GM19463 (cell line): ENCODE measurements around the gene ZBTB9.

Experiments
- ATAC-seq: cut with Tn5 transposase; IDR thresholded peaks from one replicate; pipeline ENCODE4 v1.9.1; 2021; ENCODE audit warnings: mild to moderate bottlenecking, moderate library complexity; ENCODE audit not compliant: unreplicated experiment

The ZBTB9 gene

GRCh38 chr6:33454009-33454946 is at the start of gene ZBTB9:
TSS of gene ZBTB9 (plus strand) at chr6:33454576. CDS start at chr6:33455101, 525 bp downstream.
- ATAC-seq, result peak; percentile 99

GRCh38 chr6:33404884-33405283 is 49.5 kb upstream of the ZBTB9 start:
- ATAC-seq, result no peak

GRCh38 chr6:33405386-33405940 is 48.9 kb upstream of the ZBTB9 start:
- no peak for ATAC-seq

GRCh38 chr6:33406126-33406525 is 48.2 kb upstream of the ZBTB9 start:
- ATAC-seq, result no peak

GRCh38 chr6:33407132-33407718 is 47.2 kb upstream of the ZBTB9 start:
- ATAC-seq, result no peak

GRCh38 chr6:33410050-33410710 is 44.2 kb upstream of the ZBTB9 start:
- ATAC-seq, result peak; percentile 80

GRCh38 chr6:33410711-33411631 is 43.4 kb upstream of the ZBTB9 start, which contains the start of gene PHF1:
TSS of gene PHF1 (plus strand) at chr6:33411014. CDS start at chr6:33412264, 1,250 bp downstream.
- peak; percentile 24 for ATAC-seq

- ATAC-seq, result no peak
These were observed 42.8 kb upstream of the ZBTB9 start for GRCh38 chr6:33411632-33412005.

GRCh38 chr6:33412140-33413009 is 42.0 kb upstream of the ZBTB9 start:
- no peak for ATAC-seq

GRCh38 chr6:33413241-33414120 is 40.9 kb upstream of the ZBTB9 start:
- no peak for ATAC-seq

- no peak for ATAC-seq
These were observed 39.6 kb upstream of the ZBTB9 start for GRCh38 chr6:33414592-33415271.

- ATAC-seq, result no peak
These were observed 38.5 kb upstream of the ZBTB9 start for GRCh38 chr6:33415831-33416230.

- no peak for ATAC-seq
These were observed 37.8 kb upstream of the ZBTB9 start for GRCh38 chr6:33416386-33417127.

GRCh38 chr6:33417128-33417902 is 37.1 kb upstream of the ZBTB9 start:
- no peak for ATAC-seq

- peak; percentile 86 for ATAC-seq
These were observed 36.3 kb upstream of the ZBTB9 start, which contains the start of gene CUTA for GRCh38 chr6:33417903-33418689. TSS of gene CUTA (minus strand) at chr6:33418107. CDS start at chr6:33418000, 107 bp downstream.
